Natural killer cell treated with Interleukin-12 subunit alpha and Interleukin-12 subunit beta and Interleukin-15 and Interleukin-18, amount 100 ng/mL, for 72 hours (primary cell): ENCODE data around the gene IMPG1. TPM values are rescaled to one million over a fixed set of nuclear protein-coding genes. Genes with fewer than 3 reads are reported as not detected.

Source experiments
- ATAC-seq, 2 donors: fragments of 150-1000 bp; cut with Tn5 transposase in 1 of 2; sonication (Bioruptor Pico), chemical (Tn5 transposase) in 1 of 2; 2 replicates each; pipeline ENCODE4 v1.10.0; 2021
- DNase-seq: peaks from one replicate; pipeline ENCODE4 v3.0.0; 2022; ENCODE audit warnings: low spot score
- H3K27ac Mint-ChIP-seq, 2 donors: 1 replicate in 1 of 2; 2 replicates in 1 of 2; pipeline ENCODE4 v1.8.0; 2022; ENCODE audit warnings: mixed read lengths in 2 of 2, mild to moderate bottlenecking in 1 of 2, moderate library complexity in 1 of 2
- H3K27me3 Mint-ChIP-seq, 2 donors: 1 replicate in 1 of 2; 2 replicates in 1 of 2; pipeline ENCODE4 v1.8.0; 2022; ENCODE audit warnings: mixed read lengths in 2 of 2
- H3K36me3 Mint-ChIP-seq: one replicate; pipeline ENCODE4 v1.8.0; 2022; ENCODE audit warnings: mixed read lengths
- H3K4me1 Mint-ChIP-seq, 2 donors: 1 replicate in 1 of 2; 2 replicates in 1 of 2; pipeline ENCODE4 v1.8.0; 2022; ENCODE audit warnings: low read depth in 2 of 2, mixed read lengths in 2 of 2, mild to moderate bottlenecking in 1 of 2
- H3K4me3 Mint-ChIP-seq: one replicate; pipeline ENCODE4 v1.8.0; 2022; ENCODE audit warnings: mixed read lengths
- H3K9me3 Mint-ChIP-seq: 2 replicates; pipeline ENCODE4 v1.8.0; 2022; ENCODE audit warnings: mixed read lengths
- total RNA-seq, 2 donors: library from RNA; stranded (reverse); gene quantifications; one replicate each; pipeline ENCODE4 v1.2.3, GENCODE V29; 2022

IMPG1 gene
- total RNA-seq, 2 donors from 2014 or later: not detected

- H3K27me3 Mint-ChIP-seq: no peaks in the 10 kb centered on the region
- H3K36me3 Mint-ChIP-seq: no peaks in the 10 kb centered on the region
- no peaks in the 10 kb centered on the region for H3K4me1 Mint-ChIP-seq
- no peak for DNase-seq
- H3K27ac Mint-ChIP-seq: no peak overlapping the region
- H3K9me3 Mint-ChIP-seq: peaks cover 6% of the 10 kb centered on the region
- H3K4me3 Mint-ChIP-seq: no peak overlapping the region
- ATAC-seq: no peak
Measured at GRCh38 chr6:75993236-75994162, 79.0 kb downstream of the IMPG1 start.

- no peaks in the 10 kb centered on the region for H3K27me3 Mint-ChIP-seq
- peaks cover 6% of the 10 kb centered on the region for H3K9me3 Mint-ChIP-seq
- ATAC-seq (no peak), DNase-seq (no peak)
- H3K36me3 Mint-ChIP-seq: no peaks in the 10 kb centered on the region
- H3K4me1 Mint-ChIP-seq: no peaks in the 10 kb centered on the region
- H3K27ac Mint-ChIP-seq: no peak overlapping the region
- H3K4me3 Mint-ChIP-seq: no peak overlapping the region
Measured at GRCh38 chr6:75991941-75992340, 80.5 kb downstream of the IMPG1 start.

- Mint-ChIP-seq H3K9me3 (peaks cover 2% of the 10 kb centered on the region), H3K27me3 (no peaks in the 10 kb centered on the region), H3K4me3 (no peak overlapping the region), H3K4me1 (no peaks in the 10 kb centered on the region), H3K36me3 (no peaks in the 10 kb centered on the region), H3K27ac (no peak overlapping the region)
- no peak for DNase-seq
- no peak for ATAC-seq
Measured at GRCh38 chr6:75986935-75987334, 85.5 kb downstream of the IMPG1 start.

GRCh38 chr6:75975904-75976303 lies 96.6 kb downstream of the IMPG1 start:
- peaks cover 6% of the 10 kb centered on the region for H3K9me3 Mint-ChIP-seq
- H3K27me3 Mint-ChIP-seq: no peaks in the 10 kb centered on the region
- H3K4me1 Mint-ChIP-seq: no peaks in the 10 kb centered on the region
- DNase-seq (no peak), ATAC-seq (no peak)
- H3K36me3 Mint-ChIP-seq: no peaks in the 10 kb centered on the region
- no peak overlapping the region for H3K4me3 Mint-ChIP-seq
- H3K27ac Mint-ChIP-seq: no peak overlapping the region

GRCh38 chr6:75970093-75970492 lies 102.4 kb downstream of the IMPG1 start:
- Mint-ChIP-seq H3K36me3 (no peaks in the 10 kb centered on the region), H3K4me1 (no peaks in the 10 kb centered on the region), H3K27ac (no peak overlapping the region), H3K9me3 (peaks cover 3% of the 10 kb centered on the region), H3K4me3 (no peak overlapping the region), H3K27me3 (no peaks in the 10 kb centered on the region)
- no peak for DNase-seq
- no peak for ATAC-seq

- peaks cover 3% of the 10 kb centered on the region for H3K9me3 Mint-ChIP-seq
- no peak overlapping the region for H3K4me3 Mint-ChIP-seq
- no peaks in the 10 kb centered on the region for H3K27me3 Mint-ChIP-seq
- H3K27ac Mint-ChIP-seq: no peak overlapping the region
- no peaks in the 10 kb centered on the region for H3K4me1 Mint-ChIP-seq
- H3K36me3 Mint-ChIP-seq: no peaks in the 10 kb centered on the region
- no peak for ATAC-seq
- DNase-seq: no peak
Measured at GRCh38 chr6:75968143-75968542, 104.3 kb downstream of the IMPG1 start.

GRCh38 chr6:75963569-75963968 lies 108.9 kb downstream of the IMPG1 start:
- H3K27me3 Mint-ChIP-seq: no peaks in the 10 kb centered on the region
- no peak for DNase-seq
- no peak overlapping the region for H3K27ac Mint-ChIP-seq
- H3K9me3 Mint-ChIP-seq: peaks cover 2% of the 10 kb centered on the region
- H3K36me3 Mint-ChIP-seq: no peaks in the 10 kb centered on the region
- no peak for ATAC-seq
- no peak overlapping the region for H3K4me3 Mint-ChIP-seq
- no peaks in the 10 kb centered on the region for H3K4me1 Mint-ChIP-seq

- Mint-ChIP-seq H3K27ac (no peak overlapping the region), H3K4me3 (no peak overlapping the region), H3K36me3 (no peaks in the 10 kb centered on the region), H3K9me3 (peaks cover 7% of the 10 kb centered on the region), H3K27me3 (peaks cover 0 to 7% of the 10 kb centered on the region in 2 donors), H3K4me1 (no peaks in the 10 kb centered on the region)
- no peak for DNase-seq
- no peak for ATAC-seq
Measured at GRCh38 chr6:75952128-75952527, 120.3 kb downstream of the IMPG1 start.

- no peak overlapping the region for H3K27ac Mint-ChIP-seq
- H3K27me3 Mint-ChIP-seq: peaks cover 0 to 7% of the 10 kb centered on the region in 2 donors
- ATAC-seq: no peak
- H3K36me3 Mint-ChIP-seq: no peaks in the 10 kb centered on the region
- no peak overlapping the region for H3K4me3 Mint-ChIP-seq
- DNase-seq: no peak
- no peaks in the 10 kb centered on the region for H3K9me3 Mint-ChIP-seq
- no peaks in the 10 kb centered on the region for H3K4me1 Mint-ChIP-seq
Measured at GRCh38 chr6:75947935-75948334, 124.5 kb downstream of the IMPG1 start.

- Mint-ChIP-seq H3K27me3 (peaks cover 0 to 7% of the 10 kb centered on the region in 2 donors), H3K4me3 (no peak overlapping the region), H3K4me1 (no peaks in the 10 kb centered on the region), H3K27ac (no peak overlapping the region), H3K9me3 (no peaks in the 10 kb centered on the region), H3K36me3 (no peaks in the 10 kb centered on the region)
- ATAC-seq (no peak), DNase-seq (no peak)
Measured at GRCh38 chr6:75946146-75946831, 126.2 kb downstream of the IMPG1 start.

GRCh38 chr6:75943381-75943780 lies 129.1 kb downstream of the IMPG1 start:
- ATAC-seq: no peak
- H3K9me3 Mint-ChIP-seq: no peaks in the 10 kb centered on the region
- DNase-seq: no peak
- H3K4me1 Mint-ChIP-seq: no peaks in the 10 kb centered on the region
- H3K36me3 Mint-ChIP-seq: no peaks in the 10 kb centered on the region
- H3K4me3 Mint-ChIP-seq: no peak overlapping the region
- no peak overlapping the region for H3K27ac Mint-ChIP-seq
- H3K27me3 Mint-ChIP-seq: peaks cover 0 to under 1% of the 10 kb centered on the region in 2 donors

- peaks cover 0 to 7% of the 10 kb centered on the region in 2 donors for H3K27me3 Mint-ChIP-seq
- H3K4me3 Mint-ChIP-seq: no peak overlapping the region
- DNase-seq (no peak), ATAC-seq (no peak)
- H3K36me3 Mint-ChIP-seq: no peaks in the 10 kb centered on the region
- no peaks in the 10 kb centered on the region for H3K9me3 Mint-ChIP-seq
- no peak overlapping the region for H3K27ac Mint-ChIP-seq
- H3K4me1 Mint-ChIP-seq: no peaks in the 10 kb centered on the region
Measured at GRCh38 chr6:75941509-75941908, 131.0 kb downstream of the IMPG1 start.

GRCh38 chr6:75940564-75940963 lies 131.9 kb downstream of the IMPG1 start:
- Mint-ChIP-seq H3K36me3 (no peaks in the 10 kb centered on the region), H3K4me1 (no peaks in the 10 kb centered on the region), H3K27me3 (peaks cover 4 to 15% of the 10 kb centered on the region in 2 donors), H3K27ac (no peak overlapping the region), H3K4me3 (no peak overlapping the region), H3K9me3 (no peaks in the 10 kb centered on the region)
- ATAC-seq (no peak), DNase-seq (no peak)

- Mint-ChIP-seq H3K4me3 (no peak overlapping the region), H3K36me3 (no peaks in the 10 kb centered on the region), H3K9me3 (no peaks in the 10 kb centered on the region), H3K27me3 (peaks cover 15 to 26% of the 10 kb centered on the region in 2 donors), H3K27ac (no peak overlapping the region), H3K4me1 (peaks cover 7 to 8% of the 10 kb centered on the region in 2 donors)
- no peak for DNase-seq
- no peak for ATAC-seq
Measured at GRCh38 chr6:75937846-75938245, 134.6 kb downstream of the IMPG1 start.
